NCI-H2107 treated with DMSO at 0.1 percent for 48 hours (cell line): ENCODE data around the gene FAM120B.

Experiments
- DNase-seq: peaks from one replicate; lab custom pipeline; 2025; ENCODE audit not compliant: unreplicated experiment; lab: John Stamatoyannopoulos, UW

Gene FAM120B

DNA sequence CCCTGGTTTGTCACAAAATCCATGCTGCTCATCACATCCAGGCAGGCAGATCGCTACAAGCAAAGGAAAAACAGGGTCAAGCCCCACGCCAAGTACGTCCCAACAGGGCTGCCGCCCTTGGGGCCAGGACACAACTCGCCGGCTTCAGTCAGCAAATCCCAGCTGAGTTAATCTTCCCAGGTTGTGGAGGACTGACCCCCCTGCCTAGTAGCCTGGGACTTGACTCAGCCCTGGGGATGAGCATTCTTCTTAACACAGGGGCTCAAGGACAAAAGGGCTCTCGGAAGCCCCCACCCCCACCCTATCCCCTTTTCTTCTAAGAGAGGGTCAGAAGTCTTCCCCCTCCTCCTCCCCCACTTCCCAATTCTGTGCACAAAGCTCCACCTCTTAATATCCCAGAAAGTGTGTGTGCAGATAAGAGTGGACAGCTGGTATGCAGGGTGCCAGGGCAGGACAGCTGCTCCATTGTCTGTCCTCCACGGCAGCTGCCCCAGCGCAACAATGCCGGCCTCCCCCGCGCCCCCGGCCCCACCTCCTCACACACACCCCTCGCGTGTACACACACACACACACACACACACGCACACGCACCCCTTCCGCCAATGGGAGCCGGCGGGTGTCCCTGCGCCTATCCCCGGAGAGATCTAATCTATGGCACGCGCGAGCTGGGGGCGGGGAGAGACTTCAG lies 20.2 kb upstream of the FAM120B start:
- peak; percentile 17 for DNase-seq

DNA sequence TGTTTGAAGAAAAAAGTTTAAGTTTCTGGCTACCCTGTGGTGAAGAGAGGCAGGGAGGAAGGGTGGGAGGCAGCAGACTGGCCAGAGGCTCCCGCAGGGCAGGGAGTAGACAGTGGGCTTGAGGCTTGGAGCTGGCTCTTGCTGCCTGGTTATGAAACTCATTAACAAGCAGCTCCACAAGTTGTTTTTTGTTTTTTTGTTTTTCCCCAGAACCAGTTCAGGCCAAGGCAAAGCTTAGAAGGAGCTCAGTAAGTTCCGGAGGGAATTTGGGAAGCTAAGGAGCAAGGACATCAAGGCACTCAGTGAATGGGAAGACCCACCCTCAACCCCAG lies 19.7 kb upstream of the FAM120B start:
- DNase-seq: no peak

GRCh38 chr6:170287371-170287876 lies 19.1 kb upstream of the FAM120B start:
- DNase-seq: no peak

DNA sequence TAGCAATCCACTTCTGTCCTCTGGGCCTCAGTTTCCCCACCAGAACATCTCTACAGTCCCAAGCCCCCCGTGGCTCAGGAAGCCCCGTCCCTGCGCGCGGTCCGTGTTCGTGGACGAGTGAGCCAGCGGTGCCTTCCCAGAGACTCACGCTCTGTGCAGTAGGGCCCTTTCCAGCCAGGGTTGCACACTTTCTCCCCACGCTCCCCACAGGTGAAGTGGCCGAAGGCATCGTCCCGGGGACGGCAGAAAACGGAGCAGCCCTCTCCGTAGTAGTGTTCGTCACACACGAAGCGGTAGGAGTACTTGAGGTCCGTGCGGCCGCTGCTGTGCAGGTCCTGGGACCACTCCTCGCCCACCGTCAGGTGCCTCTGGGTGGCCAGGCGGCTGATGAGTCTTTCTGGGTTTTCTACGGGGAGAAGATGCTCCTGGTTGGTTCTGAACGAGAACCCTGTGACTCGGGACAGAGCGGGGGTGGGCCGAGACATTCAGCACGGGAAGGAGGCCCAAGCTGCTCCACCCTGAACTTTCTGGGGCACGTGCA lies 18.4 kb upstream of the FAM120B start:
- no peak for DNase-seq

DNA sequence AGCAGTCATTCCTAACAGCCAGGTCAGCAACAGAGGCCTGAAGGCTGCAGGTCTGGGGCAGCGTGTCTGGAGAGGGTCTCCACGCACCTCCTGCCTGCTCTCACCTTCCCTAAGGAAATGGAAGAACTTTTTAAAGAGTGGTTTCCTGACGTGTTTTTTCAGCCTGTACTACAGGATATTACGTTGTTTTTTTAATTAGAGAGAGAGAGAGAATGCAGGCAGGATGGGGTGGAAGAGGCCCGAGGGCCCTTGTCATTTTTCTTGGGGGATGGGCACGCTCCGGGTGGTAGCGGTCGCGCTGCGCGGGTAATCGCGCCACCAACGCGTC lies 17.7 kb upstream of the FAM120B start:
- DNase-seq: no peak

DNA sequence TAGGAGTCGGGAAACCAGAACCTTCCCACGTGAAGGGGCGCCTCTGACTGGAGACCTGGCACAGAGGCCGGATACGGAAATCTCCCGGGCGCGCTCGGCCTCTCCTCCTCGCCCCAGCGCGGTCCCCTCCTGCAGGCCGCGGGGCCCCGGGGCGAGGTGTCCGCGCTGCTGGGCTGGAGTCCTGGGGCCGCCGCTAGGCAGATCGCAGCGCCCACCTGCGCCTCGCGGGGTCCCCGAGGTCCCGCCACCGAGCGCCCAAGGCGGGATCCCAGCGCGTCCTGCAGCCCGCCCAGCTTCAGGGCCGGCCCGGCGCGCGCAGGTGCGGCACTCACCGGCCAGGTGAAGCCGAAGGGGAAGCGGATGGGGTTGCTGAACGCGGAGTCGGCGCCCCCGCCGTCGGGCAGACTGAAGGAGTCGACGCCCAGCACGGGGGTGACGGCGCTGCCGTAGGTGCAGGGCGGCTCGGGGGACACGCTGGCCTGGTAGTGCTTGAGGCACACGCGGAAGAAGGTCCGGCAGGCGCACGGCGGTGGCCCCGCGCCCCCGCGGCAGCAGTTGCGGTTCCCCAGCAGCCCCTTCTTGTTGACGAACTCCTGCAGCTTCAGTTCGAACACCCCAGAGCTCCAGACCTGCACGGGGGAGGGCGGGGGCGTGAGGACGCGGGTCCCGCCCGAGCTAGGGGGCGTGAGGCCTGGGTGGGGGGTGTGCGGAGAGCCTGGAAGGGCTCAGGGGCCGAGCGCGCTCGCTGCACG lies 17.2 kb upstream of the FAM120B start:
- no peak for DNase-seq

DNA sequence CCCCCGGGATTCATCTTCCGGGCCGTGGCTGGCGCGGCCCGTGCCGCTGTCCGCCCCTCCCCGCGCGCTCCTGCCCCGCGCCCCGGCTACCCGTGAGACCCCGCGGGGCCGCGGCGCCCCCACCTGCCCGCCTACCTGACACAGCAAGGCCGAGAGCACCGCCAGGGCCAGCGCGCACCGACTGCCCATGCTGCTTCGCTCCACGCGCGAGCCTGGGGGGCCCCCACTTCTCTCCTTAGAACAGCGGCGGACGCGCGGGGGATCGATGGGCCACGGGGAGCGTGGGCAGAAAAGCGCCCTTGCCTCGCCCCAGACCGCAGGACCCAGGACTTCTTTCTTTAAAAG lies 16.6 kb upstream of the FAM120B start:
- no peak for DNase-seq

DNA sequence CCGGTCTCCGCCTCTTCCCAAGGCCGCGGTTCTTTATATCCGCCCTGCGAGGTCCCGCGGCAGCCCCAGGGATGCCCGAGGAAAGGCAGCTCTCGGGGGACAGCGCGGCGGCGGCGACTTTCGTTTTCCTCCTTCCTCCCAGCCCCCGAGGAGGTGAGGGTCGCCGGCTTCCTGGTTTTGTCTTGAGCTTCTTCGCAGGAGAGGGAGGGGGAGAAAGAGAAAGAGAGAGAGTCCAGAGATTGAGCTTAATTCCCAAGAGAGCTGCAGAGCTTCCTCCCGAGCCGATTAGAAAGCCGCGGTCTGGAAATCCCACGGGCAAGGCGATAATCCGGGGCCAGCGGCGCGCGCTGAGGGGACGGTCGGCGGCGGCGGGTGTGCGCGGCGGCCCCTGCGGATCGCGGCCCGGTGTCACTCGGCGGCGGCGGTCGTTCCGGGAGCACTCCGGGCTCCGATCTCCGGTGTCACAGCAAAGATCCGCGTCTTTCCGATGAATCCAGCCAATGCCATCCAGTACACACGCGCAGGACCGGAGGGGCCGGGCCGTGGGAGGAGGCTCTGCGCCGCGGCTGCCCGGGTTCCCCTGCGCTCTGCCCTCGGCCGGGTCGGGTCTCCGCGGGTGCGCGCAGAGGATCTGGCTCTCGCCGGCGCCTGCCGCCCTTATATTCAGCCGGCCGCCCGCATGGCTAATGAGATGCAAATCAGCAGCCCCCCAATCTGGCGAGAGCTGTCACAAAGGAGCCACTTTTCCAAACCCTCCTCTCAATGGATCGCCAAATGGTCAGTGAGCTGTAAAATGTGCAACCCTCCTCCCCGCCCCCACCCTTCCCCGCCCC lies 16.0 kb upstream of the FAM120B start, which contains the start of gene DLL1:
TSS of gene DLL1 (minus strand) at position 783 of the 833 bp plus-strand sequence. CDS start 939 bp downstream, outside the sequence.
- DNase-seq: no peak

- peak; percentile 67 for DNase-seq
Observed at GRCh38 chr6:170291271-170292110, 15.1 kb upstream of the FAM120B start.

GRCh38 chr6:170292111-170292406 lies 14.5 kb upstream of the FAM120B start:
- DNase-seq: peak; percentile 67

DNA sequence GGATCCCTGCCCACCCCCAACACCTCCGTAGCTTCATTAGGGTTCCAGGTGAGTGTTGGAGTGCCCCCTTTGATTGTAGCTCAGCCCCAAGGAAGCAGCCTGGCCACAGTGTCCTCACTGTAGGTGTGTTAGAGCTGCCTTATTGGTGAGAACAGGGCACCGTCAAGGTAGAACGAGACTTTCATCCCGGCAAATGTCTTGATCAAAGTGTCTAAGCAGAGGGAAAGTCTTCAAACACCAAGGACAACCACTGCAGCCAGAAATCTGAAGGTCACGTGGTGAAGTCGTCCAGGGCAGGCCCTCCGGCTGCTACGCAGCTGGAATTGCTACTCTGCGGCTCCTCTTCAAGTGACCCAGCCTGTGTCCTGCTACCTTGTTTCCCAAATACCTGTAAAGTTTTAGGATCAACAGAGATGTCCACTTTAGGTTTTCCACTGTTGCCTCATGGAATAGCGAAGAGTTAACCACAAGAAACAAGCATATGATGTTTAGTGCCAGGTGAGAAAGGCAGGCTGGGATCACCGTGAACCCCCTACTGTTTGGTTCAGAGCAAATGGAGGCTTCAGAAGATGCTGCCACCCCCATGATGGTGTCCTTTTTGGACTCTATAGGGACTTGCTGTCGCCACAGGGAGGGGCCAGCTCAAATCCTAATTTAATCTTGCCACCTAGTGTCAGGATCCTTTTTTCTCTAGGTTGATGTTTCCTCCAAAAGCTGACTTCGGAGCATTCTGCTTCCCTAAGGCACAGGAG lies 14.0 kb upstream of the FAM120B start:
- DNase-seq: peak; percentile 11

DNA sequence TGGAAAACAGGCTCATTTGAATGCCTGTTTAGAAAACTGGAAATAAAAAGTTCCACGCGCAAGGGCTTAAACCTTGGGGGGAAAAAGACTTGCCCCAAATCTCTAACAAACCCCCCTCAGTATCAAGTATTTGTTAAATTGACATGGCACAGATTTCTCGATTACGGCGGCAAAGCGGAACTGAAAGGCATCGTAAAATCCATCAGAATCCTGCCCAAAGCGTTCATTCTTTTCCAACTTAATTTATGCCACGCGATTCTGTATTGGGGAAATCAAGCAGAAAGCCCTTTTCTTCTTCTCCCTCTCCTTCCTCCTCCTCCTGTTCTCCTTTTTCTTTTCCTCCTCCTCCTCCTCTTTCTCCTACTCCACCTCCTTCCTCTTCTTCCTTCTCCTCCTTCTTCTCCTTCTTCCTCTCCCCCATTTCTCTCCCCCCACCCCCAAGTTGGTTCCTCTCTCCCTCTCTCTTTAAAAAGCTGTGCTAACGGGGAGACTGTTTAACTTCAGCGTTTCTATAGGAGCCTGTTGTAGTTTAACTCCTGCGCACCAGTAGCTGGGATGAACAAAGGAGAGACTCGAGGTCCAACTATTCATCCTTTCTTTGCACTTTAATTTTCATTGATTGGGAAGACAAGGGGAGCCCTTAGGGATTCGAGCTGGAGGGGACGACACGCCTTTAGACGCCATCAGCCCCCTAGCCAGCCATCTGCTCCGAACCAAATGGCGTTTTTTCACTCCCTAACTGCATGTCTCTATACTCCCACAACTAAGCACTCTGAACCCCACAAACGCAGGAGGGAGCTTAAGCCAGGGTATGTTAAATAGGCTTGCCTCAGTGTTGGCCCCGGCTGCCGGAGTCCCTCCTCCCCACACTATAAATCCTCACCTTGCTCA lies 13.0 kb upstream of the FAM120B start:
- no peak for DNase-seq

DNA sequence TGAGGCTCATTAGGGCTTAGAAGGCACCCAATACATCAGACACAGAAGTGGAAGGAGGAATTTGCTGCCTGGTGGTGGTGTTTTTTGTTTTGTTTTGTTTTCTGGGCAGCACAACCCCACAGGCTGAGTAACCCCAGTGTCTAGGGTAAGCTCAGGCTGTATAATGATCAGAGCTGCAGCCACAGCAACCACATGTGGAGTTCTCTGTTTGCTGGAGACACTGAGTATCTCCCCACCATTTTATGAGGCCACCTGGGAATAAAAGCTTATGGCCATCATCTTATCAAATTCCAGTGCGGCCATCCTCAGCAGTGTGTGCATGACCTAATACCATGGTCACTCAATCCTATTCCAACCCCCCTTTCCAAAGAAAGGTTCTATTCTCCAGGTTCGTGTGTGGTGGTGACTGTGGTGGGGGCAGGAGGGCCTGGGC lies 12.2 kb upstream of the FAM120B start:
- no peak for DNase-seq

GRCh38 chr6:170294813-170295509 lies 11.6 kb upstream of the FAM120B start:
- DNase-seq: no peak

GRCh38 chr6:170295510-170296422 lies 10.8 kb upstream of the FAM120B start:
- no peak for DNase-seq

DNA sequence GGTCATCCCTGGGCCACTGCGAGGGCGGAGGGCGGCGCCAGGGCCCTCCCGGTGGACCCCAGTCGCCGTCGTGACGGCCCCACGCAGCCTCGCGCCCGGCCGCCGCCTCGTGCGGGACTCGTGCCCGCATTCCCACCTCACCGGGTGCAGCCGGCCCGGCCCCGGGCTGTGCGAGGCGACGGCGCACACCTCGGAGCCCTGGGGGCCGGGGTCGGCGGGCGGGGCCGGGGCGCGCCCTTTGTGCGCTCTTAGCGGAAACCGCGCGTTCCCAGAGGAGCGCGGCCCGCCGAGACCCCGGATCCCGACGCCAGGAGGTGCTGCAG lies 10.2 kb upstream of the FAM120B start:
- DNase-seq: no peak

GRCh38 chr6:170296746-170297575 lies 9.6 kb upstream of the FAM120B start:
- peak; percentile 39 for DNase-seq
